ENCODE data around the gene TEDDM1.

The TEDDM1 gene

DNA sequence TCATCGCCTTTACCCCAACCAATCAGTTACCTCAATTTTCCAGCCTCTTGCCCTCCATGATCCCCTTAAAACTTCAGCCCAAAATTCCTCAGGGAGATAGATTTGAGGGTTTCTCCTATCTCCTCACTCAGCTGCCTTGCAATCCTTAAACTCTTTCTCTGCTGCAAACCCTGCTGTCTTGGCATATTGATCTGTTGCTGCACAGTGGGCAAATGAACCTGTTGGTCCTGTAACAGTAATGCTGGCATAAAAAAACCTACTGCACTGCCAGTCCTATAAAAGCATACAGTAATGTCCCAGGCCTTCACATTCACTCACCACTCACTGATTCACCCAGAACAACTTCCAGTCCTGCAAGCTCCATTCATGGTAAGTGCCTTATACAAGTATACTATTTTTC is 5.1 kb upstream of the TEDDM1 start:
- no peak for TF ChIP-seq ZFX (IDR thresholded peaks at IDR 0.05; ENCODE audit: borderline replicate concordance)
- TF ChIP-seq, protein P1, sequence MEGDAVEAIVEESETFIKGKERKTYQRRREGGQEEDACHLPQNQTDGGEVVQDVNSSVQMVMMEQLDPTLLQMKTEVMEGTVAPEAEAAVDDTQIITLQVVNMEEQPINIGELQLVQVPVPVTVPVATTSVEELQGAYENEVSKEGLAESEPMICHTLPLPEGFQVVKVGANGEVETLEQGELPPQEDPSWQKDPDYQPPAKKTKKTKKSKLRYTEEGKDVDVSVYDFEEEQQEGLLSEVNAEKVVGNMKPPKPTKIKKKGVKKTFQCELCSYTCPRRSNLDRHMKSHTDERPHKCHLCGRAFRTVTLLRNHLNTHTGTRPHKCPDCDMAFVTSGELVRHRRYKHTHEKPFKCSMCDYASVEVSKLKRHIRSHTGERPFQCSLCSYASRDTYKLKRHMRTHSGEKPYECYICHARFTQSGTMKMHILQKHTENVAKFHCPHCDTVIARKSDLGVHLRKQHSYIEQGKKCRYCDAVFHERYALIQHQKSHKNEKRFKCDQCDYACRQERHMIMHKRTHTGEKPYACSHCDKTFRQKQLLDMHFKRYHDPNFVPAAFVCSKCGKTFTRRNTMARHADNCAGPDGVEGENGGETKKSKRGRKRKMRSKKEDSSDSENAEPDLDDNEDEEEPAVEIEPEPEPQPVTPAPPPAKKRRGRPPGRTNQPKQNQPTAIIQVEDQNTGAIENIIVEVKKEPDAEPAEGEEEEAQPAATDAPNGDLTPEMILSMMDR (IDR thresholded peaks at IDR 0.05), result no peak
- H3K27ac ChIP-seq, result no peak overlapping the region

DNA sequence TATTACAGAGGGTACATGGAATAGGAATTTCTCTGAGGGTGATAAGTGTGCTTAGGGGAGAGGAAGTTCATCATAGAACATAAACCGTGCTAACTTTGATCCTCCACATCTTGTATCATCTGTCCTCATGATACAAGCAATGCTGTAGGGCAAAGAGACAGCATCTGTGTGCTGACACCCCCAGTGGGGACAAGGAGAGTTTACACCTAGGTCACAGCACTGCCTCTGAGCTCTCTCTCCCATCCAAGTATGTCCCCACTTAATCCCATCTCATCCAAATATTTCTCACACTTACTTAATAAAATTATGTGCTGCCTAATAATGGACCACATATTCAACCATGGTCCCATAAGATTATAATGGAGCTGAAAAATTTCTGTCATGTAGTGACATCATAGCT is 4.3 kb upstream of the TEDDM1 start:
- H3K27ac ChIP-seq, result no peak overlapping the region
- TF ChIP-seq ZFX (IDR thresholded peaks at IDR 0.05; ENCODE audit: borderline replicate concordance), result no peak
- TF ChIP-seq, protein P1 (IDR thresholded peaks at IDR 0.05), result no peak

DNA sequence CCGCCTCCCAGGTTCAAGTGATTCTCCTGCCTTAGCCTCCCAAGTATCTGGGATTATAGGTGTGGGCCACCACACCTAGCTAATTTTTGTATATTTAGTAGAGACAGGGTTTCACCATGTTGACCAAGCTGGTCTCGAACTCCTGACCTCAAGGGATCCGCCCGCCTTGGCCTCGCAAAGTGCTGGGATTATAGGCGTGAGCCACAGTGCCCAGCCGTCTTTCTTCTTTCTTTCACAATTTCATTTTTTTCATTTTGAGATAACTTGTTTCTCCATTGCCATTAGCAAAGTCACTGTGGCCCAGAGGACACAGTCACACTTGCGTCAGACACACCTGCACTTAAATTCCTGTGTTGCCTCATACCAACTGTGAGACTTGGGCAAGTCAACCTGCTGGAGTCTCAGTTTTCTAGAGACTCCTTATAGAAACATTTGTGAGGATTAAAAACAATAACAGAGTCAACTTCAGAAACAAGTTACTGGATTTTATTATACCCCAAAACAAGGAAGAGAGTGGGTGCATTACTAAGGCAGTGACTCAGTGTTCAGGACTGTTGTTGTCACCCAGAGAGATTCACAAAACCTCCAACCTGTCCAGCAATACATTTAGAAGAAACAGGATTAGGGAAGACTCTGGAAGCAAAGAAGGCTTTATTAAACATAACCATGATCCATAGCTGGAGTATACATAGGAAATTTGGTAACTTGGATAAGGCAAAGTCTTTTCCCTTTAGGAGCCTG is 2.6 kb downstream of the TEDDM1 start:
- no peak overlapping the region for H3K27ac ChIP-seq
- no peak for TF ChIP-seq ZFX (IDR thresholded peaks at IDR 0.05; ENCODE audit: borderline replicate concordance)
- TF ChIP-seq, protein P1 (IDR thresholded peaks at IDR 0.05), result no peak

DNA sequence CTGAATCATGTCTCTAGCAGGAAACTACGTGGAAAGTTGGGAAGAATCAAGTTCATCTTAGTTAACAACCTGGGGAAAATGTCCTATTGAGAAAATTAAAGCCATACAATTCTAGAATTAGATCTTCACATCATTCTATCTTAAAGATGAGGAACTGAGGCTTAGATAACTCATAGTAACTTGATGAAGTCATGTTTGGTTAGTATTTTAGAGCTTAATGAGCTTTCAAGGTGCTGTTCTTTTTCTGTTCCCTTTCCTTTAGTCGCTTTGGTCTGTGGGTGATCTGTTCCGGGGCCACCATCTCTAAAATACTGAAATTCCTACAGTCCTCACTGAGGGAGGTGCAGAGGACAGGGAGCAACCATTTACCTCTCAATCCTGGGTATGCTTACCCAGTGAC is 4.6 kb downstream of the TEDDM1 start:
- no peak overlapping the region for H3K27ac ChIP-seq
- TF ChIP-seq, protein P1 (IDR thresholded peaks at IDR 0.05), result no peak
- TF ChIP-seq ZFX (IDR thresholded peaks at IDR 0.05; ENCODE audit: borderline replicate concordance), result no peak

DNA sequence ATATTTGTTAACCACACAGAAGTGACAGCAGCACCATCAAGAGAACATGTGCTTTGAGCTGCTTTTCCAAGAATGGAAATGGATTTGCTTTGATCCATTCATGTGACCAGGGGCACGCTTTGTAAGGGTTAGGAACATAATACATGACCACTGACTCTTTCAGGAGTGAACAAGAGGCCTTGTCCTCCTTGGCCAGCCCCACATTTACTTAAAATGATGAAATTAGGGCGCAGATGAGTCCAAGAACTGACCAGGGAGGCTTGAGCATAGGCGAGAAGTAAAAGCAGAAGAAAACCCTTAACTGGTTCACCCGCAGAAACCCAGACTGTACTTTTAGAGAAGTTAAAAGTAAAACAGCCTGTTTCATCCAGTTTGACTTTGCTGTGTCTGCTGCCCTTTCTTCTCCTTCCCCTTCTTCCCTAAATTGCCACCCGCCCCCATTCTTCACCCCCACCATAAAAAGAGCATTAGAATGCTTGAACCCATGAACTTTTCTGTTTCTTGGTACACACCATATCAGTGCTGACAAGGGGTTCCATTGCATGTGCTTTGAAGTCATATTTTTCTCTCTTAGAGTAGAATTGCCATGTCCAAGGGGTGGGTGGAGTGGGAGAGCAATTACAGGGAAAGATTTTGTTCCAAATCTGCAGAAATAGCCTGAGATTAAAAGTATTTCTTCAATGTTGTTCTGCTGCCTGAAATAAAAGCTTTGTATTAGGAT is 6.3 kb downstream of the TEDDM1 start:
- TF ChIP-seq, protein P1 (IDR thresholded peaks at IDR 0.05), result no peak
- H3K27ac ChIP-seq, result peak overlapping the region; percentile 4; the same call in 1 of the 2 replicates

DNA sequence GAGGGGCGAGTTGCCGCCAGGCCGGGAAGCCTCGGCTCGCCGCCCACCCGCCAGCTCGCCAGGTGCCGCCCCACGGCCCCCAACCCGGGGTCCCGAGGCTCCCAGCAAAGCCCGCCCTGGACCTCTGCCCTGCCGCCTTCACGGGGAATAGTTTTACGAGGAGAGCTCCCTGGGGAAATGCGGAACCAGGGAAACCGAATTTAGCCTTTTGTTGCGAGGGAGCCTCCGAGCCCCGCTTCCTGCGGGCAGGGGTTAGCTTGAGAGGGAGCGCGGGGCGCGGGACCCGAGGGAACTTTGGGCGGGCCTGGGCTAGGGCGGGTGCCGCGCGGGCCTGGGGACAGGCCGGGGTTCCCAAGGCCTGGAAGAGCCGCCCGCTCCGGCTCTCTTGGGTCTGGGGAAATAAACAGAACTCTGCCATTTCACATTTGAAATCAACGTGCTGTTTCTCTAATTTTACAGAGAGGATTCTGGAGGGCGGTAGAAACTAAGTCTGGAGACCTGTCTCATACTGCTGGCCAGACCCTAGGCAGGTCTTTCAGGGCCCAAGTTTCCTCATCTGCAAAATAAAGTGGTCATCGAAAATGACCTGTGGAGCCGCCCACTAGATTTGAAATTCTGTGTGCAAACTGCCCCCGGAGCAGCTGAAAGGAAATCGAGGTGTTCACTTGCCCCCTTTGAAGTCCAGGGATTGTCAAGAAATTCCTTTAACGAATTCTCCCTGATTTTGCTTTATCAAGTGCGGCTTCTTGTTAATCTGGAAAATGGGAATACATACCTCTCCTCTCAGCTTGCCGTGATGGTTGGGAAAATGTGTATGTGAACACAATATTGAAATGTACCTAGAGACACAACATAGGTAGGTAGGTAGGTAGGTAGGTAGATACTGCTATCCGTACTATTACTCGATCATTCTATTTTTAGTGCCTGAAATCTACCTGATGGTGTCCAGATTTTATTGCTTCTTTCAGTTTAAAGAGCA is 8.1 kb downstream of the TEDDM1 start:
- TF ChIP-seq, protein P1 (IDR thresholded peaks at IDR 0.05), result no peak
- no peak for TF ChIP-seq ZFX (IDR thresholded peaks at IDR 0.05; ENCODE audit: borderline replicate concordance)
- peak overlapping the region; percentile 85 for H3K27ac ChIP-seq

All from 22Rv1 (cell line).